SIG-M5 (cell line): Measurements from ENCODE around the gene SNX9.
"Not testable (repeated sequence)": the region's sequence is repeated elsewhere in the genome, so short reads cannot be mapped to it uniquely, and the experiment has no call there.

Experiments
- DNase-seq: peaks from one replicate; lab custom pipeline; 2025; lab: John Stamatoyannopoulos, UW

The SNX9 gene

DNA sequence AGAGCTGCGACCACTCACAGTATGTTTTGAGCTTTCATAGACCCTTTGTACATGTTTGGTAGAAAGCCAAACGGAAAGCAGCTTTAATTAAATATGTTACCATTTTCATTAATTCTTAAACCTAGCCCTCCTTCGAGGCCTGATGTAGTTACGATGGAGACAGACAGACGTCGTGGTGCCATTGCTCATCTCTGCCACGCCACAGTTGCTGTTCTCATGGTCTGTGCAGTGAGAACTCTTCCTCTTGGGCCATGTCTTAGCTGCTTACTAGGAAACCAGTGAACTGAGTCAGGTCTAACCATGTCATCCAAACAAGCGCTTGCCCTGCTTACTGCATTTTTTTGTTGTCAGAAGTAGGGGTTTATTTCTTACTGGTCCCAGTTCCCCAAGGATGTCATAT lies 62.8 kb downstream of the SNX9 start:
- DNase-seq, result no peak

- no peak for DNase-seq
Measured at GRCh38 chr6:157887892-157888291, 64.8 kb downstream of the SNX9 start.

DNA sequence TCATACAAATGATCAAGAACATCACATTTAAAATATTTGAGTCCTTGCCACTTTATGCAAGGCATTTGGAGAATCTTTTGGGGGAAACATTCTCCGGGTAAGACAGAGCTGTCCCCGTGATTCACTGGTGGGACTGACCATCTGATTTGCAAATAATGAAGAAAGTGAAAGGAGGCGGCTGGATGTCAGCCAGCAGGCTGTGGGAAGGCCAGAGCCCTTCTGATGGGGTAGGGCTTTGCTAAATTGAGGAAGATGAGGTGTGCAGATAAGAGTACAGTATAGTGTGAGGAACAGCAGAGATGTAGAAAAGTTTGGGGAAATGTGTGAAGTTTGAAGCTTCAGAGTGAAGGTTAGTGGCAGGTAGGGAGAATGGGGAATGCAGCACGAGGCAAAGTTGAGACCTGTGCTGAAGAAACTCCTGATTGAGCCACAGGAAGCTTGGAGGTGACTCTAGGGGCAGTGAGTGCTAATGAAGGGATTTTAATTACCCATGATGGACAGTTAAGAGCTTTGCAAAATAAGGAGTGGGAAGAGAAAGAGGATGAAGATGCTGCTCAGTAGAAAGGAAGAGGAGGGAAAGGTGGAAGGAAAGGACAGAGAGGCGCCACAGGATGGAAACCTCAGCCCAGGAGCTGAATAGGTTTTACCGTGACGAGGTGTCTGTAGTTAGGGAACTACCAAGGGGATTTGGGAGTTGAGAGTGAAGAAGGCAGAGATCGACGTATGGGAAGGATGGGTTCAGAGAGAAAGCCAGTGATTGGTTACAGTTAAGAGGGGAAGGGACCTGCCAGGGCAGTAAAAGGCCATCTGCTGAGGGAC lies 68.7 kb downstream of the SNX9 start:
- no peak for DNase-seq

DNA sequence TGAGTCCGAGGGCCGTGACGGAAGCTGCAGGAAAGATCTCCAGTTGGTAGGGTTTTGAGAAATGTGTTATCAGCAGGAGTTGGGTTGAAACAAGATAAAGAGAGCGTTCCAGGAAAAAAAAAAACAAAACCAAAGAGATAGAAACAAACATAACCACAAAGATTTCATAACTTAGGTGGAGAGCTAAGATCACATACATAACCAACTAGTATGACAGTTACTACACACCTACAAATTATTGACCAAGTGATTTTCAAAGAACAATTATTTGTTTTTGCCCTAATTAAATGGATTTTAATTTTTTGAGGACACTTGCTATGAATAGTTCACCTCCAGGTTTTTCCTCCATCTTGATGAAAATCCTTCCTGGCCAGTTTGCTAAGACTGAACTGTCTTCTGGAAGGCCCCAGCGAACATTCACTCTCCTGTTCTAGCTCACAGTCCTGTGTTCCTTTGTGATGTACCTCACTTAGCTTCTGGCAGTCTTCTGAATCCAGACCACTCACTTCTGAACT lies 69.4 kb downstream of the SNX9 start:
- DNase-seq, result no peak

DNA sequence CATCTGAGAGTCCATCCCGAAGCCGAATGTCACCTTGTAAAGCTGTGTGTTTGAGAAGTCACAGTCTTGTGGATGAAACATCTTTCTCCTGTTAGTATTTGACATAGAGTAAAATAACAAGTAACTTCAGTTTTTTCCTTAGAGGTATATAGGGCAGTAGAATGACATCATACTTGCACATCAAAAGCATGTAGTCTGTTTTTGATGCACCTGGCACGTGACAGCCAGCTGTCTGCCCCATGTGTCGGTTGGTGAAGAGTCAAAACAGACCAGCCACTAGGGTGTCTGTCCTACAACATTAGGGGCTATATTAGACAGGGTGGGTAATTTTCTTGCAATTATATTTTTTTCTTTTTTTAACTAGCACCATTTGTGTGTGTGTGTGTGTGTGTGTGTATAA lies 70.2 kb downstream of the SNX9 start:
- no peak for DNase-seq

DNA sequence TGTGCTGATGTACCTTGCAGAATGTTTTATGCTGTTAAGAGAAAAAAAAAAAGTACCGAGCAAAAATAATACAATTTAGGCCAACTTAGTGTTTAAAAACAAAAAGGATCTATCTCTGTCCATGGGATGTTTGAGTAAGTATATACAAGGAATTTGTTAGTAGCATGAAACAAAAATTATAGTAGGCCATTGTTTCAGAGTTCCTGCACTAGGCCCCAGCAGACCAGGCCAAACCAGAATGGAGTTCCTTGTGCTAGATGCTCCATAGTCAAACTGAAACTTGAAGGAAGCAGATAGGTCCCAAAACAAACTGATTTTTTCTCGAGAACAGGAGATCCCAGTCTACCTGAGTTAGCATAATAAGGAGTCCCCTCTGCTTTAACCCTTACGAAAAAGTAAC lies 72.5 kb downstream of the SNX9 start:
- no peak for DNase-seq

DNA sequence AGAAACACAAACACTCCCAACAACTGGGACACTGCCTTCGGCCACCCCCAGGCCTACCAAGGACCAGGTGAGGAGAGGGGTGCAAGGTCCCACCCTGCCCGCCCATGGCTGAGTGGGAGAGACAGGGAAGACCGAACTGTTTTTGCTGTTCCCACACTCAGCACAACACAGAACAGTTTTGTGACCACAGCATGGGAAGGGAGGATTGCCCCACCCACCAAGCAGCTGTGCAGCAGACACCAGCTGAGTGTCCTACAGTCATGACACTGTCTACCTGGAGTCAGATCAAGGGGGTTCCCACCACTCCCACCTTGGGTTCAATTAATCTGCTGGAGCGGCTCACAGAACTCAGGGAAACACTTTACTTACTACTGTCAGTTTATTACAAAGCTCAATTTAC lies 73.9 kb downstream of the SNX9 start:
- DNase-seq, result no peak

- no peak for DNase-seq
Measured at GRCh38 chr6:157898169-157898568, 75.1 kb downstream of the SNX9 start.

- DNase-seq, result no peak
Measured at GRCh38 chr6:157898640-157899039, 75.6 kb downstream of the SNX9 start.

GRCh38 chr6:157900262-157900661 lies 77.2 kb downstream of the SNX9 start:
- not testable (repeated sequence) for DNase-seq

GRCh38 chr6:157900751-157901150 lies 77.7 kb downstream of the SNX9 start:
- DNase-seq, result not testable (repeated sequence)

DNA sequence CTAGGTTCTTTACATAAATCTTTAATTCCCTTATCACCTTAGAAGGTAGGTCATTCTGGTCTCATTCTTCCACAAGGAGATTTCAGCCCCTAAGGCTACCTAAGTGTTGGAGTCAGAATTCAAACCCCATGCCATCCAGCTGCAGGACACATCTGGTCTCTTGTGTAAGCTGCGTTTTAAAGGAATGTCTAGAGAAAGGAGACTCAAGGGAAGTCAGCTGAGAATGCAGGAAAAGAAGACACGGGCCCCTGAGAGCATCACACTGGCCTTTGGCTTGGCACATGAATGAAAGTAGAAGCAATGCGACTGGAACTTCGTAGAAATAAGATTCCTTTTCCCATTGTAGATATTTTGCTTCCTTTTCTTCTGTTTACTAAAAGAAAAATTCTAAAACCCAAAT lies 82.0 kb downstream of the SNX9 start:
- no peak for DNase-seq

DNA sequence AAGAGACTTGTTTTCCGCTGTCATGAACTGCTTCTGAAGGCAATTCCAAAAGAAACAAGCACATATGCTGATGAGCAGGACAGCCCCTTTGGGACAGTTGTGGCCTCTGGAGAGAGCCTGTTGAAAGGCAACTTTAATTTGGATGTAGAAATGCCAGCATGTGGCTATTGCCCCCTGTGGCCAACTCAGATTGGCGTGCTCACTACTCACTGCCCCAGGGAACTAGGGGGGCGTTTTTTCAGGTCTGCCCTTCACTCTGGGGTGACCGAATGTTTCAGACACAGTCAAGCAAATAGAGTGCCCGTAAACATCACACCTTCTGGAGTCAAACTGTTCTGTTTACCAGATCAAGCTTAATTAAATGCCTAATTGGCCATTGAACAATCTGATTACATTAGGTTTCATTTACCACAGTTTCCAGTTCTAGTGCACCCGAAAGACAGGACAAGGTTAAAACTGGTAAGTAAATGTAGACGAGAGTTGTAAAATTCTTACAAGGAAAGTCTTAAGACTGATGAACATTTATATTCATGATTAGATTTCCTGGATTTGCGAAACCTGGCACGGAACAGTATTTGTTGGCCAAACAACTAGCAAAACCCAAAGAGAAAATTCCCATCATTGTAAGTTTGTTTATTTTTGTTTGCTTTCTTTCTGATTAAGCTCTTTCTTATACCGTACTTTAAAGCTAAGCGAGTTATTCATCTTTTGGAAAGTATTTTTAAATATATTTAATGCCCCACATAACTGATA lies 82.7 kb downstream of the SNX9 start:
- DNase-seq, result no peak

DNA sequence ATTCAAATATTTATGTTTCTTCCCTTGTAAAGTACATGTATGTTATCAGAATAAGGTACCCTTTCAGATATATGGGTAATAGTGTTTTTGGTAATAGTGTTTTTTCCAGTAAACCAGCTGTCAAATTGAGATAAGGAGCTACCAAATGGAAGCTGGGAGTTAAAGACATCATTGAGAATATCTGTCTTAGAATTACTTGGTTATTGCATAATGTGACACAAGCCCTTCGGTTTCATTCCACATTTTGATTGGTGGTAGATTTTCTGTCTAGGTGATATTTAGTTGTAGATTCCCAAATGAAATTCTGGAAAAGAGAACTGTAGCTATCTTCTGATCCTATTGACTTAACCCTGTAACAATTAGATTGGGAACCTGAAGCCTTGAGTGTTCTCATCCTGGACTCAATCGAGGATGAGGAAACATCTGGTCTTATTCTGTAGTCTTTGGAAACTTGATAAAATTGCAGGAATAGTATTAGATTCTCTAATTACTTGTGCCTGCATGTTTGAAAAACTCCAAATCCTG lies 83.6 kb downstream of the SNX9 start:
- DNase-seq, result no peak

GRCh38 chr6:157907651-157908050 lies 84.6 kb downstream of the SNX9 start:
- DNase-seq, result no peak

DNA sequence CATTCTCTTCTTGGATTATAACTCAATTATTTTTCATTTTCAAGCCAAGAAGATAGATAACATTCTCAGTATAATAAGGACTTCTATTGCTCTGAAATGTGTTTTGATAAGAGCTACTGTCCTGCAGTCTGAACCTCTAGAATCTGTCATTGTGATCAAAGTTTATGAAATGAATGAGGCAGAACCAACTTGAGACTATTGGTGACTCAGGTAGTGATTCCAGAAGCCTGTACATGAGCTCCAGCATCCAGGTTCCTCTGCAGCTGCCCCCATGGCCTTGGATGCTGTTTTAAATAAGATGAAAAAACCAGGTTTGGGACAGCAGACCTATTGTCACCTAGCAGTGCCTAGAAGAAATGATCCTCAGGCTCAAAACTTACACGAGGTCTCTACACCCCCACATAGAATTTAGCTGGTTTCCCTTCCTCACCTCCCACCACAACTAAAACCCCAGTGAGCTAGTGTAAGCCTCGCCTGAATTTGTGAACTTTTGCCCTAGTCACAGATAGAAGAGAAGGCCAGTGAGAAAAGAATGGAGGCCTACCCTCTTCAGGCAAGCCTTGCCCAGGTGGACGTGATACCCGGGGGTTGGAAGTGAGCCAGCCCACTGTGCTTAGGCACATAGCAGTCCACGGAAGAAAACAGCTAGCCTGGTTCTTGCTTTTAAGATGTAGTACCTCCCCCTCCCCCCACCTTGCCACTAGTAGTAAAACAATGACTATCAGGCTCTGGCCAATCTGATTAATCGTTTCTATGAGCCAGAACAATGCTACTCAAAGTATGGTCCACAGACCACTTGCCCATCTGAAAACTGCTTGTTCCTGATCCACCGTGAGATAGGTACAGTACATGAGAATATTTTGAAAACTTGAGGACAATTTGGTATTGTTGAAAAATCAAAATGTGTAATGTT lies 85.6 kb downstream of the SNX9 start:
- no peak for DNase-seq

- DNase-seq, result no peak
Measured at GRCh38 chr6:157909282-157909664, 86.2 kb downstream of the SNX9 start.

DNA sequence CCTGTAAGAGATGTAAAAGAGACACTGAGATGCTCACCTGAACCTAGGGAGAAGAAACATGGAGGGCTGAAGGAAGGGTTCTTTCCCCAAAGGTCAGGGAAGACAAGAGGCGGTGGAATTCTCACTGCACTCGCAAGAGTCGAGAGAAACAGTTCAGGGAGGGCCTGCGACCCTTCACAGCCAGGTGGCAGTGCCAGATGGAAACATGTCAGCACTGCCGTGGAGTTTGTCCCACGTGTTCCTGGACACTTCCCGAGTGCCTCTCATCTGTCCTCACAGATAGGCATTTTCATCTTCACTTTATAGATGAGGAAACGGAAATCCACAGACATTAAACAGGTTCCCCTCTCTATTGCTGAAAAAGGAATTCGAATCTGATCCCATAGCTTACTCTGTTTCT lies 88.2 kb downstream of the SNX9 start:
- DNase-seq, result no peak

DNA sequence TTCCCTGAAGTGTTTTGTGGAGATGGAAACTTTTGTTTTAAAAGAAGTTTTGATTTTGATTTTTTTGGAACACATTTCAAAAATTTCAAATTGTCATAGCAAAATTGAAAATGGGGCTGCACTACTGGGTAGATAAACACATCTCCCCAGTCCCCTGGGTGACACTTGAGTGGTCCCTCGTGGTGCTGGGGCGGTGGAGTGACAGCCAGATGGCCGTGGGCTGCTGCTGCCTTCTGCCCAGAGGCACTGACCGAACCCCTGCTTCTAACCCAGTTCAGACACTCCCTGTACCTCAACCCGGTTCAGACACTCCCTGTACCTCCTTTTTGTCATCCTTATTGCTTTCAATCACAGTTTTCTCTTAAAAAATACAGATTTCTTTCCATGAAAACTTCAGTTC lies 88.7 kb downstream of the SNX9 start:
- DNase-seq, result no peak

DNA sequence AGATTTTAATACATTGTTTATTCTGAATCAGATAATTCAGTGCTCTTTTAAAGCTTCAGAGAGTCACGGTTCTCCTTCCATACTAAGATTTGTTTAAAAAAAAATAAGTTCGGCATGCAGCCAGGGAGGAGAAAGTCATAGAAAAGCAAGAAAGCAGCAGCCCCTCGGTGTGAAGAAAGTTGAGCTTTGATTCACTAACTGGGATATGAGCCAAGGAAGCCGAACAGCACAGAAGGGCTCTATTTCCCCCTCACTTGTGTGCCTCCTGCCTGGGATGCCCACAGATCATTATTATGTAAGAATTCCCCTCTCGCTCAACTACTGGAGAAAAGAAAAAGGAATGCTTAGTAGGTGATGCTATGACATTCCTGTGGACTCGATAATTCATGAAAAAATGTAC lies 89.3 kb downstream of the SNX9 start:
- no peak for DNase-seq

DNA sequence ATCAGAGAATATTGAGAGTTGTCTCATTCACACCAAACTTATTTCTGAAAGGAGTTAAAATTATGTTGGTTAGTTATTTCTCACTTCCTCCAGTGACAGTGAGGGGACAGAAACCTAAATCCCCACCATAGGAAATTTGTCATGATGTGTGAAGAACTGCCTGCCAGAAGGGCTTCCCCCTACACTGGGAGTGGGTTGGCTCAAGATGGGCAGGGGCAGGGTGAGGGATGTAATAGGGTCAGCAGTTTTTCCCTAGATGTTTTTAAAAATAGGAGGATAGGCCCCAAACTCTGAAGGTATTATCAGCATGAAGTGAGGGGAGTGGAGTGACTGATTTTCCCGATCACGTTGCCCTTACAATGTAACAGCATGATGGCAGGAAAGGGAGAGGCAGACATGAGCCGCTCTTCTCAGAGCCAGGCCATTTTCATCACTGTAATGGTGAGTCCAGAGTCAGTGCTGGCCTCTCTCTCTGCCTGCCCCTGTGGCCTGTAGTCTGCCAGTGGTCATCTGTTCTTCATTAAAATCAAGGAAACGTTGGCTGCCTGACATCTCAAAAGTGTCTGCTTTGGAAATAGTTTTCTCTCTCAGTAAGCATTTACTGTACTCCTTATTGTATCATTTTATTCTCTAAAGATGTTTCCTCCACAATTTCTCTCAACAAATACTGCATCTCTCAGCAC lies 98.8 kb downstream of the SNX9 start:
- no peak for DNase-seq
